ENCODE data around the gene TMCO6. TPM values are rescaled to one million over a fixed set of nuclear protein-coding genes. Genes with fewer than 3 reads are reported as not detected.

TMCO6 gene
- total RNA-seq, 1 donor from 2014 or later = 17.8 TPM

- no peak overlapping the region for H3K4me2 ChIP-seq
- H3K27ac ChIP-seq = no peak overlapping the region
- H3K27me3 ChIP-seq = no peaks in the 10 kb centered on the region
- H3F3A ChIP-seq (ENCODE audit: low read depth) = no peaks in the 10 kb centered on the region
- Mint-ChIP-seq H3K27ac (peak overlapping the region; percentile 16), H3K27me3 (ENCODE audit: insufficient read depth, low read depth) (peaks cover 5% of the 10 kb centered on the region), H3K4me1 (no peaks in the 10 kb centered on the region), H3K9me3 (peaks cover 30% of the 10 kb centered on the region), H3K36me3 (peaks cover 5% of the 10 kb centered on the region), H3K4me3 (no peak overlapping the region)
- H3K79me2 ChIP-seq (ENCODE audit: low read depth) = no peaks in the 10 kb centered on the region
- TF ChIP-seq EZH2 (IDR thresholded peaks at IDR 0.05) (no peak), EZH2phosphoT487 (IDR thresholded peaks at IDR 0.05) (no peak), CTCF (IDR thresholded peaks at IDR 0.05) (no peak)
- H4K20me1 ChIP-seq (ENCODE audit: low read depth) = no peaks in the 10 kb centered on the region
- no peak overlapping the region for H3K4me3 ChIP-seq
- H2AFZ ChIP-seq (replicated peaks) = no peak overlapping the region
- H3K4me1 ChIP-seq = no peaks in the 10 kb centered on the region
- peaks cover 13% of the 10 kb centered on the region for H3K9me3 ChIP-seq (ENCODE audit: low read depth)
- no peaks in the 10 kb centered on the region for H3K36me3 ChIP-seq
- no peak overlapping the region for H3K9ac ChIP-seq
- DNase-seq (ENCODE audit: low spot score) = no peak
These were observed 8.2 kb upstream of the TMCO6 start for GRCh38 chr5:140631036-140631417.

GRCh38 chr5:140631831-140632365, 7.4 kb upstream of the TMCO6 start:
- Mint-ChIP-seq H3K9me3 (peaks cover 28% of the 10 kb centered on the region), H3K4me3 (no peak overlapping the region), H3K36me3 (peaks cover 5% of the 10 kb centered on the region), H3K27ac (no peak overlapping the region), H3K27me3 (ENCODE audit: insufficient read depth, low read depth) (peaks cover 6% of the 10 kb centered on the region), H3K4me1 (no peaks in the 10 kb centered on the region)
- no peaks in the 10 kb centered on the region for H3K27me3 ChIP-seq
- H3K4me3 ChIP-seq = no peak overlapping the region
- no peak overlapping the region for H3K27ac ChIP-seq
- H3F3A ChIP-seq (ENCODE audit: low read depth) = no peaks in the 10 kb centered on the region
- peaks cover 9% of the 10 kb centered on the region for H3K9me3 ChIP-seq (ENCODE audit: low read depth)
- TF ChIP-seq CTCF (IDR thresholded peaks at IDR 0.05) (no peak), EZH2 (IDR thresholded peaks at IDR 0.05) (no peak), EZH2phosphoT487 (IDR thresholded peaks at IDR 0.05) (no peak)
- no peak for DNase-seq (ENCODE audit: low spot score)
- no peak overlapping the region for H3K4me2 ChIP-seq
- H3K36me3 ChIP-seq = no peaks in the 10 kb centered on the region
- H2AFZ ChIP-seq (replicated peaks) = no peak overlapping the region
- H3K9ac ChIP-seq = no peak overlapping the region
- H4K20me1 ChIP-seq (ENCODE audit: low read depth) = no peaks in the 10 kb centered on the region
- H3K4me1 ChIP-seq = no peaks in the 10 kb centered on the region
- no peaks in the 10 kb centered on the region for H3K79me2 ChIP-seq (ENCODE audit: low read depth)

GRCh38 chr5:140632366-140633020, 6.8 kb upstream of the TMCO6 start:
- H3F3A ChIP-seq (ENCODE audit: low read depth) = no peaks in the 10 kb centered on the region
- no peaks in the 10 kb centered on the region for H3K4me1 ChIP-seq
- no peaks in the 10 kb centered on the region for H3K4me1 Mint-ChIP-seq
- H3K4me2 ChIP-seq = no peak overlapping the region
- no peak overlapping the region for H3K27ac Mint-ChIP-seq
- no peaks in the 10 kb centered on the region for H3K36me3 ChIP-seq
- H3K27me3 Mint-ChIP-seq (ENCODE audit: insufficient read depth, low read depth) = peaks cover 7% of the 10 kb centered on the region
- H2AFZ ChIP-seq (replicated peaks) = no peak overlapping the region
- H4K20me1 ChIP-seq (ENCODE audit: low read depth) = no peaks in the 10 kb centered on the region
- peaks cover 24% of the 10 kb centered on the region for H3K9me3 Mint-ChIP-seq
- H3K36me3 Mint-ChIP-seq = peaks cover 5% of the 10 kb centered on the region
- TF ChIP-seq EZH2 (IDR thresholded peaks at IDR 0.05) = no peak
- no peak for TF ChIP-seq CTCF (IDR thresholded peaks at IDR 0.05)
- no peak overlapping the region for H3K9ac ChIP-seq
- no peaks in the 10 kb centered on the region for H3K27me3 ChIP-seq
- no peak overlapping the region for H3K4me3 Mint-ChIP-seq
- no peak overlapping the region for H3K4me3 ChIP-seq
- peaks cover 3% of the 10 kb centered on the region for H3K9me3 ChIP-seq (ENCODE audit: low read depth)
- no peak overlapping the region for H3K27ac ChIP-seq
- no peak for DNase-seq (ENCODE audit: low spot score)
- H3K79me2 ChIP-seq (ENCODE audit: low read depth) = no peaks in the 10 kb centered on the region
